ENCODE results near the gene TCP11. TPM values are rescaled to one million over a fixed set of nuclear protein-coding genes. Genes with fewer than 3 reads are reported as not detected.

Gene TCP11
- total RNA-seq, 2 experiments from 2014 or later = not detected

DNA sequence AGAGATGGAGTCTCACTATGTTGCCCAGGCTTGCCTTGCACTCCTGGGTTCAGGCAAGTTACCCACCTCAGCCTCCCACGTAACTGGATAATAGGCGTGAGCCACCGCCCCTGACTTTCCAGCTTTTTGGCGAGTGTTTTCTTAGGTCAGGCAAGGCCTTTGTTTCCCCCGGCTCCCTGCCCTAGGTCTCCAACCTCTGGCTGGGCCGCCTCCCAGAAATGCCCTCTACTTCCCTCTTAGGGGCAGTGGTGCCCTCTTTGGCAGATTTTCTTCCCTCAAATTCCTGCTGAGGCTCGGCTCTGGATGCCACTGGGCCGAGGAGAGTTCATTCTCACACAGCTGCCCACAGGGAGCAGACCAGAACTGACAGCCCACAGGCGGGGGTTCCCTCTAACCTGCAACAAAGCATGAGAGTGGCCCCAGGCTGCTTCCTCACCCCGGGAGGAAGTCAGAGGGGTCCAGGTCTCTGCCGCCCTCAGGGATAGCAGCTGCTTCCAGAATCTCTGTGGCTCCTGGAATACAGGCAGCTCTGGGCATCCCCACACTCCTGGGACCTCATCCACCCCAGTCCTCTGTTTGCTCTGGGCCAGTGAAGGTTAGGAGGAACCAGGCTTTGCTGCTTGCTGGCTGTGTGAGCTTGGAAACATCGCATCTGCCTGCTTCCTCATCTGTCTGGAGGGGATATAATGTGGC, 56.5 kb downstream of the TCP11 start:
- intact Hi-C loops (cut with DNase I, micrococcal nuclease) = no loop called here
- ChIA-PET POLR2A (no interaction called here), CTCF (interaction anchor here (0.8 kb wide), 1 partner anchor 500 kb away, joined by 3 read pairs; no protein-coding TSS in a partner anchor)
- Mint-ChIP-seq H3K27ac (no peak overlapping the region), H3K4me1 (no peaks in the 10 kb centered on the region), H3K27me3 (no peaks in the 10 kb centered on the region), H3K9me3 (ENCODE audit: low read depth) (no peaks in the 10 kb centered on the region), H3K36me3 (ENCODE audit: low read depth) (peaks cover 10% of the 10 kb centered on the region), H3K4me3 (no peak overlapping the region)
- ATAC-seq (no peak), DNase-seq (no peak)

DNA sequence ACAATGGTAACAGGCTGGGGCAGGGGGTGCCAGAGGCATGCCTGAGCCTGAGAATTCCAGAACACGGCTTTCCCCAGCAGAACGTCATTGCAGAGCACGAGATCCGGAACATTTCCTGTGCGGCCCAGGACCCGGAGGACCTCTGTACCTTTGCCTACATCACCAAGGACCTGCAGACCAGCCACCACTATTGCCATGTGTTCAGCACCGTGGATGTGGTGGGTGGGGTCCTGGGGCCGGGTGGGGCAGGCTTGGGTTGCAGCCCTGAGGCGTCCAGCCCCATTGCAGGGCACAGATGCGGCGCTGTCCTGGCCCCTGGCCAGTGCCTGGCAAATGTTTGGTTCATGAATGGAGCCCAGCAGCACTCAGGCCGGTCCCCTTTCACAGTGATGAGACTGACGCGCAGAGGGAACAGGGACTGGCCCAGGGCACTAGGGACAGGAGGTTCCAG, 57.1 kb downstream of the TCP11 start:
- Mint-ChIP-seq H3K36me3 (ENCODE audit: low read depth) (peaks cover 10% of the 10 kb centered on the region), H3K27me3 (no peaks in the 10 kb centered on the region), H3K27ac (no peak overlapping the region), H3K4me1 (no peaks in the 10 kb centered on the region), H3K4me3 (no peak overlapping the region), H3K9me3 (ENCODE audit: low read depth) (no peaks in the 10 kb centered on the region)
- DNase-seq = no peak
- intact Hi-C loops (cut with DNase I, micrococcal nuclease) = no loop called here
- POLR2A ChIA-PET = no interaction called here
- ATAC-seq = no peak
- CTCF ChIA-PET = interaction anchor here (0.6 to 0.8 kb wide), 2 partner anchors 486 to 499 kb away, joined by 3 read pairs; no protein-coding TSS in a partner anchor

DNA sequence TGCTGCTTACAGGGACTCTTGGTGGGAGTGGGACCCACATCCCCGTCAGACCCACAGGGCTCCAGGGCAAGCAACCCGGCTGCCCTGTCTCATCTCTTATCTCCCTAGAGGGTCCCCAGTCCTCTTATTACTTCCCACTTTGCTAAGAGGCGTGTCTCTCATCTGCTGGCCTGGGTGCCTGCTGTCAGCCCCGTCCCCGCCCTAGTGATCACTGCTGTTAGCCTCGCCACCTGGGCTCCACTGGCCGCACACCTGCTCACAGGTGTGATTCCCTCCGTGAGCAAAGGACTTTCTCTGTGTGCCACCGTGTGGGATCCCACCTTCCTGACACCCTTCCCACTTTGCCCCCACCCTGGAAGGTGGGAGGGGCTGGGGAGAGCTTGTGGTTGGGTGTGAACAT, 57.6 kb downstream of the TCP11 start:
- Mint-ChIP-seq H3K27ac (no peak overlapping the region), H3K36me3 (ENCODE audit: low read depth) (peaks cover 10% of the 10 kb centered on the region), H3K4me3 (no peak overlapping the region), H3K27me3 (no peaks in the 10 kb centered on the region), H3K4me1 (no peaks in the 10 kb centered on the region), H3K9me3 (ENCODE audit: low read depth) (no peaks in the 10 kb centered on the region)
- no peak for ATAC-seq
- POLR2A ChIA-PET = no interaction called here
- CTCF ChIA-PET = interaction anchor here (0.6 kb wide), 1 partner anchor 486 kb away, joined by 3 read pairs; no protein-coding TSS in a partner anchor
- intact Hi-C loops (cut with DNase I, micrococcal nuclease) = no loop called here
- DNase-seq = no peak

DNA sequence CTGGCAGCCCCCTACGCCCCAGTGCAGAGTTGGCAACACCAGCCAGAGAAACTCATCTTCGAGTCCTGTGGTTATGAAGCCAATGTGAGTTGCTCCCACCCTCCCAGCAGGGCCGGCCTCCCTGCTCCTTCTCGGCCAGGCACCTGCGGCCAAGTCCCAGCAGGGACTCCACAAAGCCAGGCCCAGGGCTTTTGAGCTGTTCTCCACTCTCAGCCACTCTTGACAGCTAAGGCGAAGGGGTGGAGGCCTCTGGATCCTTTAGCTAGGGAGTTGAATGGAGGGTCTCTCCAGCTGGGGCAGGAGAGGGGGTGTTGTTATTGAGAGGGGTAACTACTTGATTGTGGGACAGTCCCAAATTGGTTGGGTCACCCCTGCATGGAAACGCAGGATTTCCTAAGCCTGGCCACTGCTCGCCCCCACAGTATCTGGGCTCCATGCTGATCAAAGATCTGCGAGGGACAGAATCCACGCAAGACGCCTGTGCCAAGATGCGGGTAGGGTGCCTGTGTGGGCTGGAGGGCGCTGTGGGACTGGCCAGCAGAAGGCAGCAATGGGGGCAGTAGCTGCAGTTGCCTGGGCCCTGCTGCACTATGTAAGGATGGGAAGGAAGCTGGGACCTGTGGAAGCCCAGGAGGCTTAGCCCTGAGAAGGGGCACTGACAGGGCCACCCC, 58.3 kb downstream of the TCP11 start:
- POLR2A ChIA-PET = no interaction called here
- intact Hi-C loops (cut with DNase I, micrococcal nuclease) = no loop called here
- ATAC-seq = no peak

DNA sequence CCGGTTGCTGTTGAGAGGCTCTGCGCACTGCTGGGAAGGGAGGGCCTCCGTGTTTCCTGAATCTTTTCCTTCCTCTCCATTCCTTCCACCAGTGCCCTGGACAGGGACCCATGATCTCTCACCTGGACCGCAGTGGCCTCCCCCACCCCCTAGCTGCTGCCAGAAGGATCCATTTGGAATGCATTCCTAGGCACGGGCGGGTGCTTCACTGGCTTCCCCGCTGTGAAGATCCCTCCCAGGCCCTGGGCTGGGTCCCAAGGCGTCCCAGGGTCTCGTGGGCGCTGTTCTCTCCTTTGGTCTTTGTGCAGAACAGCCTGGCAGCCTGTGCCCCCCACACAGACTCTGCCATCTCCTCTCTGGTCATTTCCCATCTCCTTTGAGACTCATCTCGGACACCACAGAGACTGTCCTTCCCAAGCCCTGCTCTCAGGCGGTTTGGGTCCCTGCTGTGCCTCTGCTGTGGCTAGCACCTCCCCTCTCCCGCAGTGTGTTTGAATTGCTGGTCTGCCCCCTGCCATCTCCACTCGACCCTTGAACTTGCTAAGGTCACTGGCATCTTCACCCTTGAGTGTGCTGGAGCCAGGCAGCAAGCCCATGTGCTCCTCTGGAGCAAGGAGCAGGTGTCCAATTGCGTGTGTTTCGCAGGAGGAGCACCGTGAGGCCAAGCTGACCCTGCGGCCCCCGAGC, 59.0 kb downstream of the TCP11 start:
- no peaks in the 10 kb centered on the region for H3K9me3 Mint-ChIP-seq (ENCODE audit: low read depth)
- intact Hi-C loops (cut with DNase I, micrococcal nuclease) = no loop called here
- H3K4me1 Mint-ChIP-seq = no peaks in the 10 kb centered on the region
- H3K27ac Mint-ChIP-seq = no peak overlapping the region
- no peak for DNase-seq
- peaks cover 7% of the 10 kb centered on the region for H3K36me3 Mint-ChIP-seq (ENCODE audit: low read depth)
- ChIA-PET CTCF (interaction anchor here (0.5 kb wide), 1 partner anchor 97 kb away, joined by 4 read pairs; no protein-coding TSS in a partner anchor), POLR2A (no interaction called here)
- no peak for ATAC-seq
- no peaks in the 10 kb centered on the region for H3K27me3 Mint-ChIP-seq
- H3K4me3 Mint-ChIP-seq = no peak overlapping the region

More for the DNA sequence above, 58.3 kb downstream of the TCP11 start:
- Mint-ChIP-seq H3K4me3 (no peak overlapping the region), H3K36me3 (ENCODE audit: low read depth) (peaks cover 8% of the 10 kb centered on the region), H3K27me3 (no peaks in the 10 kb centered on the region), H3K4me1 (no peaks in the 10 kb centered on the region), H3K27ac (no peak overlapping the region), H3K9me3 (ENCODE audit: low read depth) (no peaks in the 10 kb centered on the region)
- DNase-seq = no peak
- CTCF ChIA-PET = no interaction called here

DNA sequence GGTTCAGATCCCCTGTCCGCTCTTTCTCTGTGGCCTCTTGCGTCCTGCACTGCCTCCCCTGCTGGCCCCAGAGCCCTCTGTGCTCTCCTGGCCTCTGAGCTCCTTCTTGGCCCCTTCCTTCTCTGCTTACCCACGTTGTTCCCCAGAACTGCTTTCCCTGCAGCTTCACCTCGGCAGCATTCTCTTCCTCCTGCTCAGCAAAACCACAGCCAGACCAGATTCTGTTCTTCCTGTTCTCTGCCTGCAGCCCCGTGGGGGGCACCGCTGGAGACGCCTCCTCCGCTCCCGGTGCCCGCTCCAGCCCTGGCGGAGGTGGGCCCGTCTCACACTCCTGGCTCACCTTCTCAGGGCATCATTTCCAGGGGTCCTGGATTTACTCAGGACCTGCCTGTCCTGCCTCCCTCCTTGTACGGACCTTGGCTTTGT, 59.7 kb downstream of the TCP11 start:
- intact Hi-C loops (cut with DNase I, micrococcal nuclease) = no loop called here
- ChIA-PET POLR2A (no interaction called here), CTCF (no interaction called here)
- H3K4me3 Mint-ChIP-seq = no peak overlapping the region
- no peak overlapping the region for H3K27ac Mint-ChIP-seq
- no peak for ATAC-seq
- H3K36me3 Mint-ChIP-seq (ENCODE audit: low read depth) = peaks cover 7% of the 10 kb centered on the region
- no peak for DNase-seq
- no peaks in the 10 kb centered on the region for H3K4me1 Mint-ChIP-seq
- no peaks in the 10 kb centered on the region for H3K27me3 Mint-ChIP-seq
- no peaks in the 10 kb centered on the region for H3K9me3 Mint-ChIP-seq (ENCODE audit: low read depth)

DNA sequence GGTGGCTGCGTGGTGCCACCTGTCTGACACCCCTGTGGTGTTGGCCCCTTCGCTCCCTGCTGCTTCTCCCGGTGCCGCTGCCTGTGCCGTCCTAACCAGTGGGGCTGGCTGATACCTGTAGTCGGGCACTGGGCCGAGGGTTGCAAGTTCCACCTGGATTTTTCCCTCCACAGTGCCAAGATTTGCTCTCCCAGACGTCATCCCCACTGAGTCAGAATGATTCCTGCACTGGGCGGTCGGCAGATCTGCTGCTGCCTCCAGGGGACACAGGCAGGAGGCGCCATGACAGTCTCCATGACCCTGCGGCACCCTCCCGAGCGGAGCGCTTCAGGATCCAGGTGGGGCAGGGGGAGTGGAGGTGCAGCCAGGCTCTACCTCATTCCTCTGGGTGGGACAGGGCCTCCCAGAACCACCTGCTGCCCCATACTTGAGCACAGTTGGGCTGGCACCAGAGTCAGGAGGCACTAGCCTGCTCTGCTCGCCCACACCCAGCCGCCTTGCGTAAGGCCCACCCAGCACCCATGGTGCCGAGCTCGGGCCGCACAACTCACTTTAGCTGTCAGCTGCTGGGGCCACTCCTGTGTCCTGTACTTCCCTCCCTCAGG, 60.2 kb downstream of the TCP11 start:
- Mint-ChIP-seq H3K4me3 (no peak overlapping the region), H3K36me3 (ENCODE audit: low read depth) (peaks cover 7% of the 10 kb centered on the region), H3K4me1 (no peaks in the 10 kb centered on the region), H3K27ac (no peak overlapping the region), H3K9me3 (ENCODE audit: low read depth) (no peaks in the 10 kb centered on the region), H3K27me3 (no peaks in the 10 kb centered on the region)
- CTCF ChIA-PET = no interaction called here
- intact Hi-C loops (cut with DNase I, micrococcal nuclease) = no loop called here
- DNase-seq = no peak
- POLR2A ChIA-PET = no interaction called here
- no peak for ATAC-seq

DNA sequence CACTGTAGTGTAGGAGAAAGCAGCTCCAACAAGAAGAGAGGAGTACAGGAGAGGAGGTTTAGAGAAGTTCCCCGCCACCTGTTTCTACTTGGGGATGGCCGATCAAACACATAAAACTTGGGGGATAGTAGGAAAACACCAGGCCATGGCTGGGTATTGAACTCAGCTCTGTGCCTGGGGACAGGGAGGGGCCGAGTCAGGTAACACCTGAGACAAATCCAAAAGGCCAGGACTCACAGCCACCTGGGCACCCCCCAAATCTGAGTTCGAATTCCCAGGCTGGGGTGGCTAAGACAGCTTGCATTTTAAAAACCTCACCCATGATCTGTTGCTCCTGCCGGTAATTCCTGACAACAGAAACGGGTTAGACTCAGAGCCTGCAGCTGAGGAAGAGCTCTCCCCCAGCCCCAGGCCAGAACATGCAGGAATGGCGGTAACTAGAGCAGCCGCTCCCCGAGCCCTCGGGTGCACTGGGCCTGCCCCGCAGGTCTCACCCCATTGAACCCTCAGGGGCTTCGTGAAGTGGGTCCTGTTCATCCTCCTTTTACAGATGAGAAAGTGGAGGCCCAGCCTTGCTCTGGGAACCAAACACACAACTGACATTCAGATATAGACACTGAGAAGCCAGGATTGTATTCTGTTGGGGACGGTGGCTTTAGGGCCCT, 61.0 kb downstream of the TCP11 start:
- Mint-ChIP-seq H3K27me3 (no peaks in the 10 kb centered on the region), H3K4me3 (no peak overlapping the region), H3K4me1 (no peaks in the 10 kb centered on the region), H3K9me3 (ENCODE audit: low read depth) (no peaks in the 10 kb centered on the region), H3K27ac (no peak overlapping the region), H3K36me3 (ENCODE audit: low read depth) (peaks cover 6% of the 10 kb centered on the region)
- intact Hi-C loops (cut with DNase I, micrococcal nuclease) = no loop called here
- CTCF ChIA-PET = interaction anchor here (0.6 kb wide), 1 partner anchor 376 kb away, joined by 3 read pairs; no protein-coding TSS in a partner anchor
- POLR2A ChIA-PET = no interaction called here
- DNase-seq = no peak
- no peak for ATAC-seq

DNA sequence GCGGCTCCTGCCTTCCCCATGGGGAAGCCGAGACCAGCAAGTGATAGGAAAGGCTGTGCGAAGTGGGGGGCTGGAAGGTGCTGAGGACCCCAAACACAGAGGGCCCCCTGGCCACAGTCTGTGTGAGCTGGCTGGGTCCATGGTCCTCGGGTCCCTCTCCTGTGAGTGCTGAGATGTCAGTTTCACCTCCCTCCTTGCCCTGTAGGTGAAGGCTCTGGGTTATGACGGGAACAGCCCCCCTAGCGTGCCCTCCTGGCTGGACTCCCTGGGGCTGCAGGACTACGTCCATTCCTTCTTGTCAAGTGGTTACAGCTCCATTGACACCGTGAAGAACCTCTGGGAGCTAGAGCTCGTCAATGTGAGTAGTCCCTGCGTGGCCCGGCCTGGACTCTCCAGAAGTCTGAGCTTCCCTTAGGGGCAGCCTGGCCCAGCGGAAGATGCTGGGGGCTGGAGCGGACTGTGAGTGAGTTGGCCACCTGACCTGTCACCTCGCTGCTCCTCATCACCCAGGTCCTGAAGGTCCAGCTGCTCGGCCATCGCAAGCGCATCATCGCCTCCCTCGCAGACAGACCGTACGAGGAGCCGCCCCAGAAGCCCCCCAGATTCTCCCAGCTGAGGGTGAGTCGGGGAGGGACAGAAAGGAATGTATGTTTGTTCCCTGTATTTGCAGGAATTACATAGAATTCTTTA, 61.7 kb downstream of the TCP11 start:
- Mint-ChIP-seq H3K36me3 (ENCODE audit: low read depth) (peaks cover 4% of the 10 kb centered on the region), H3K27me3 (no peaks in the 10 kb centered on the region), H3K27ac (no peak overlapping the region), H3K4me3 (no peak overlapping the region), H3K9me3 (ENCODE audit: low read depth) (no peaks in the 10 kb centered on the region), H3K4me1 (no peaks in the 10 kb centered on the region)
- ChIA-PET POLR2A (no interaction called here), CTCF (interaction anchor here (0.6 to 0.7 kb wide), 2 partner anchors 14 to 377 kb away, joined by 3 to 4 read pairs; no protein-coding TSS in a partner anchor)
- no peak for ATAC-seq
- DNase-seq = no peak
- intact Hi-C loops (cut with DNase I, micrococcal nuclease) = no loop called here

DNA sequence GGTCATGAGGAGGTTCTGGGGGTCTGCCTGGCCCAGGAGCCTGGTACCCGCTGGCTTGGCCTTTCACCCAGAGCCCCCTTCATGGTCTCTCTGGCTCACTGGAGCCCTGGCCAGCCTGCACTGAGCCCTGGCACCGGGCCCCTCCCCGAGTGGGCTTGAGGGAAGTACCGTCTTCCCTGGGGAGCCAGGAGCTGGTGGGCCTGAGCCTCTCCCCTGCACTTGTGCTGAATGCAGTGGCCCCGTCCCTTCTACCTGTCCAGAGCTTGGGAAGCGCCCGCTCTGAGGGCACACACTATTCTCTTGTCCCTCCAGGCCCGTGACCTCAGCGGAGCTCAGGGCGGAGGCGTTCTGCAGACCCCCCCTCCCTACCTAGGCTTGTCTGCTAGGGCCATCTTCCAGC, 62.2 kb downstream of the TCP11 start:
- intact Hi-C loops (cut with DNase I, micrococcal nuclease) = no loop called here
- CTCF ChIA-PET = interaction anchor here (0.7 kb wide), 1 partner anchor 13 kb away, joined by 4 read pairs; no protein-coding TSS in a partner anchor
- DNase-seq (no peak), ATAC-seq (no peak)
- no peaks in the 10 kb centered on the region for H3K4me1 Mint-ChIP-seq
- H3K36me3 Mint-ChIP-seq (ENCODE audit: low read depth) = peaks cover 4% of the 10 kb centered on the region
- no peak overlapping the region for H3K27ac Mint-ChIP-seq
- POLR2A ChIA-PET = no interaction called here
- no peaks in the 10 kb centered on the region for H3K9me3 Mint-ChIP-seq (ENCODE audit: low read depth)
- no peaks in the 10 kb centered on the region for H3K27me3 Mint-ChIP-seq
- no peak overlapping the region for H3K4me3 Mint-ChIP-seq
